NCI-H2227 treated with DMSO at 0.1 percent for 48 hours (cell line): Measurements from ENCODE around the gene MIDN.

ENCODE experiments used
- DNase-seq: peaks from one replicate; lab custom pipeline; 2025; lab: John Stamatoyannopoulos, UW

Gene MIDN

DNA sequence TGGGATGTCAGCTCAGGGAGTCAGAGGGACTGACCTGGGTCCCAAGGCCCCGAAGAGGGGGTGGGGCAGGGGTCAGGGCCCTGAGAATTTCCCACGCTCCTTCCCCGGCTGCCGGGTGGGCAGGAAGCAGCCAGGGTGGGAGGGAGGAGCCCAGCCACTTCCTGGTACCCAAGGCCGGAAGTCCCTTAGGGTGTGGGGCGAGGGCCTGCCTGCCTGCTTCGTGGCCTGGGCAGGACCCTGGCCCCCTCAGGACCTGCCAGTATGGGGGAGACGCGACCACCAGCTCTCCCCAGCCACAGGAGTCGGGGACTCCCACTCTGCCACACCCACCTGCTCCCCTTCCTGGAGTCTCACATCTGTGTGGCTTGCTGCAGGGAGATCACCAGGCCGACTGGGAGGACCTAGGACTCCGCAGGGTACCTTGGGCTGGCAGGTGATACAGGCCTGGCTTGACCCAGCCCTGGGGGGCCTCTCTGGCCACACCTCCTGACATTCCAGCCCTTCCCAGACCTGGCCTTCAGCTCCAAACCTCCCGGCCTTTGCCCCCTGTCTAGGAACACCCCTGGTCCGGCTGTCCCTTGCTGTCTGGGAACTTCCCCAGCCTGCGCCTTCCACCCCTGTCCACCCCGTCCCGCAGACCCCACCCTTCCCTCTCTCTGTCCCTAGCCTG is 11.0 kb downstream of the MIDN start:
- no peak for DNase-seq

DNA sequence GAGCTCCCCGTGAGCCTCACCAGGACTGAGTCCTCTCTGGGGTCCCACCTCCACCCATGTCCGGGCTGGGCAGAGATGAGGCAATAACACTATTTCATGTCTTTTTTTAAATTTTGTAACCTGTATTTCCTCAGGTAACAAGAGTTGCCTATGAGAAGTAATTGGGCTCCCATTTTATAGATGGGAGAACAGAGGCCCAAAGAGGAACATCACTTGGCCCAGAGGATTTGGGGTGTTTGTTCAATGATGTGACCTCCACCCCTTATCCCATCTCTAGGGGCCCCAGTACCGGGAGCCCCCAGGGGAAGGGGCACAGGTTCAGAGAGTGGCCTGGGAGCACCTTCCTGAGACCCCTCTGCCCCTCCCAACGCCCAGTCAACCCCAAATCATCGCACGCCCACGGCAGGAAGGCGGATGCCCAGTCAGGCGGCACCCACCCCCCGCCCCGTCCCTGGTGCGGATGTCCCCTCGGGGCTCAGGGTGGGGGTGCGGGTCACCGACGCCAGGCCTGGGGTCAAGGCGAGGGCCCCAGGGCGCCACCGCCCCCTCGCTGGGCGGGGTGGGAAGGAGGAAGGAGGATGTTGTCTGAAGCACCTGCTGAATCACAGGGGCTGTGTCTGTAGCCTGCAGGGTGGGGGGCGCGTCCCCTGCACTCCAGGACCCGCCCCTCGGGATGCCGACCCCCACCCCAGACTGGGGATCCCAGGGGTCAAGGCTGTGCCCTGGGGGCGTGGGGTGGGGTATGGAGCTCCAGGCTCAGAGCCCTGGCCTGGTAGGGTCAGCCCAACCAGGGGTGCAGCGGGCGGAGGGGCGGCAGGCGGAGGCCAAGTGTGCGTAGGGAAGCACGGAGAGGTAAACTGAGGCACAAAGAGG is 11.7 kb downstream of the MIDN start:
- DNase-seq, result no peak

DNA sequence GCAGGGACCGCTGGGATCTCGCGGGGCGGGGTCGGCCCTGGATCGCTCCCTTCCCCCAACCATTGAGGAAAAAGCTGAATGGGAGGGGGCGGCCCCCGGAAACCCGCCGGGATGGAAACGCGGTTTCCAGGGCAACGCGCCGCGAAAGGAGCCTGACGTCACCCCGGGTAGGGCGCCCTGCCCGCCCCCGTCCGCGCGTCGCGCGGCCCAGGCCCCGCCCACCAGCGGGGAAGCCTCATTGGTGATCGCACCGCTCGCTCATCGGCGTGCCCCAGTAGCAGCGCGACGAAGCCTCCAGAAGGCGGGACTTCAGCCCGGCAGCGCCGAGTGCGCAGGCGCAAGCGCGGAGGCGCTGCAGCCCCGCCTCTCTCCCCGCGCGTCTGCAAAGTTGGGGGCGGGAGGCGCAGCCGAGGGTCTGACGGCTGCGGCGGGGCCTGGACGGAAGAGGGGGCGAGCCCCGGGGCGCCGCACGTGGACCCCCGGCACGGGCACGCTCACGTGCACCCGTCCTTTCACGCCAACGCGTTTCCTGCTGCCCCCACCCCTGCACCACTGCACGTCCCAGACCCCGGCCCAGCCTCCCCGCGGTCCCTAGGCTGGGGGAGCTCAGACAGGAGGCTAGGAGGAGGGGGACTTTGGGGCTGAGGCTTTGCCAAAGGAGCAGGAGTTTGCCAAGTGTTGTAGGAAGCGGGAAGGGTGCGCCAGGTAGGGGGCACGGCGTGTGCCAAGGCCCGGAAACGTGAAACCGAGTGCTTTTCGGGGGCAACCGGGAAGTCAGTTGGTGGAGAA is 12.6 kb downstream of the MIDN start:
- peak; percentile 86 for DNase-seq

DNA sequence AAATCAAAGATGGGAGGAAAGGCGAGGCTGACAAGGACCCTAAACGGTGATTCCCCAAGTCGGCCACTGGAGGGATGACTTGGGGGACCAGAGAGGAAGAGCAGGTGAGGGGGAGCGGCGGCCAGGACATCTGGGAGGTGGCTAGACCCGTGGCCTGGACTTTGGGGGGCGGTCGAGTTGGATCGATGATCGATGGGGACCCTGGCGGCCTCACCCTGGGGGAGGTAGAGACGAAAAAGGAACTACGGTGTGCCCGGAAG is 13.1 kb downstream of the MIDN start:
- DNase-seq, result no peak

DNA sequence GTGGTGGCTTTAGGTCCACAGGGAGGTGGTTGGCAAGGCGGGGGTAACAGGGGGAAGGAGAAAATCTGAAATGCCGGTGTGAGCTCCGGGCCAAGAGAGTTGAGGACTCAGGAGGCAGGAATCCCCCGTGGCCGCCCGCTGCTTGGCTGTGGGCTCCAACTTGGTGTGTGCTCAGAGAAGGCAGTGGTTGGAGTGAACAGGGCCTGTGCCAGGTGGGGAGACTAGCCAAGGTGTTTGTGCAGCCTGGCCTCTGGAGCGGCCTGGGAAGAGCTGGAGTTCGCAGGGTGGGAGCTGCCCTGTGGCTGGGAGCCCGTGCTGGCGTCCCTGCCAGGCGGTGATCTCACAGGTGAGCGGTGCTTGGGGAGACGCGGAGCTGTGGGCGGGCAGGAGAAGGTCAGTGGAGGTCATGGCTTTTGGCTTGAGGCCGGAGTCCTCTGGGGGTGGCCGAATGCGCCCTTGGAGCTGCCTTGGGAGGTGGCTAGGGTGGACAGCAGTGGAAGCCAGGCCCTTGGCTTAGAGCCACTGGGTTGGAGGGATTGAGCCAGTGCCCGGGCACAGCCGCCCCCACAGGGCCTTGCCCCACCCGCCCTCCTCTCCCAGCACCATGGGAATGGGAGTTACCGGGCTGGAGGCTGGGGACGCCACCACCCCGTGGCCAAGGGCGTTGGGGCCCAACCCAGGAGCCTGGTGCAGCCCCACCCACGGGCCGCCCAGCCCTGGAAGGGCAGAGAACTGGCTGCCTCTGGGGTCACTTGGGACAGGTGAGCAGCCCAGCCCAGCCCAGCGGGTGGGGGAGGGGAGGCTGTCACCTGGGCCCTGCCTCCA is 13.6 kb downstream of the MIDN start:
- no peak for DNase-seq

DNA sequence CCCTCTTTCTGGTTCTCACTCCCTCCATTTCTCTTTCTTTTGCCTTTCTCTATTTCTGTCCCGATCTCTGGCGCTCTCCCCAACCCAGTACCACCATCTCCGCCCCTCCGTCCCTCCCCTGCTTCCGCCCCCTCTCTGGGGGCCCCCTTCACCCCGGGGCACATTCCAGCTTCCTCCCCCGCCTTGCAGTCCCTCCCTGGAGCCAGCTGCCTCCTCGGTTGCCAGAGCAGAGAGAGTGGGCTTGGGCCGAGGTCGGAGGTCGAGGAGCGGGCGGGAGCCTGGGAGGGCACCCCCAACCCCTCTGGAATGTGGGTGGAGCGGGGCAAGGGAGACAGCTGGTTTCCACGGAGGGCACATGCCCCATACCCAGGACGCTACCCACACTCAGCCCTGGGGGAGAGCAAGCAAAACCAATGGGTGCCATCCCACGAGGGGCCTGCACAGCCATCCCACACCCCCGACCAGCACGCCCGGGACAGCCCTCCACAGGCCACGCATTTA is 14.3 kb downstream of the MIDN start:
- DNase-seq, result no peak

DNA sequence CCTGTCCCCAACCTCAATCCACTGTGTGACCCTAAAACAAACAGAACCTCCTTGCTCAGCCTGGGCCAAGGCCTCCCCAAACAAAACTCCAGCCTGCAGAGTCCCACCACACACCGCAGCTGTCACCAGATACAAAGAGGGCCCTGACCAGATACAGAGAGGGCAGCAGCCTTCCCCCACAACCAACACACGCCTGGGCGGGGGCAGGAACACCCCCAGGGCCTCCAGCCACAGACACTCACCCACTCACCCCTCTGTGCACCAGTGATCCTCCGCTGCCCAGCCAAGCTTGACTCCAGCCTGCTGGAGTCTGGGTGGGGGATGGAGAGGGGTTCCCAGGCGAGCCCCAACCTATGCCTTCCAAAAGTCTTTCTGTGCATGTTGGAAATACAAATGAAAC is 14.8 kb downstream of the MIDN start:
- DNase-seq, result no peak

DNA sequence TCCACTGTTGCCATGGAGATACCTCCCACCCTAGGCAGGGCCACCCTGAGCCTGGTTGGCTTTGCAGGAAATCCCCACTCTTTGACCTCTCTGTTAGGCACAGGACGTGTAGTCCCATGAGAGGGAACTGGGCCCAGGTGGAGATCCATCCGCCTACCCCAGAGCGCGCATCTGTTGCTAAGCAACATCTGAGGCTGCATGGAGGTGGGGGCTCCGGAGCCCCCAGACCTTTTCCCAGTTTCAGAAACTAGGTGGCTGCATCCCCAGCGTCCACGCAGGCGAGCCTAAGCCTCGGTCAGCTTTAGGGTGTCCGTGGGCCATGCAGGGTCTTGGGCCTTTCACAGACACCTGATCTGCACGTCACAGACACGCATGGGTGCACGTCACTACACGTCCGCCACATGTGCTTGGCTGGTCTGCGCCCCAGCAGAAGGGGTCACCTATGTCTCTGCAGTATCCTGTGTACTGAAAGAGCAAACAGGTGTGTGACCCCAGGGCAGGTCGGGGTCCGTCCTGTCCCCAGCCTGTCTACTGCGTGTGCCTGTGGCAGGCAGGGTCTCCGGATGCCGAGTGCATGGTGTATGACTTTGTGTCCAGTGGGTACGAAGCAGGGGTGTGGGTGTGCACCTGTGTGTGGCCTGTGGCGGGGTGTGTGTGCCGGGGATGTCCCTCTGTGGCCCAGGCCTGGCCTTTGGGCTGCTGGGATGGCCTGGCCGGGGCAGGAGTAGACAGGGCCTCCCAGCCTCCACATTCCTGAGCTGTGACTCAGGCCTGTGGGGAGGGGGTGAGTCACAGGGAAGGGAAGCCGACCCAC is 16.6 kb downstream of the MIDN start:
- no peak for DNase-seq

DNA sequence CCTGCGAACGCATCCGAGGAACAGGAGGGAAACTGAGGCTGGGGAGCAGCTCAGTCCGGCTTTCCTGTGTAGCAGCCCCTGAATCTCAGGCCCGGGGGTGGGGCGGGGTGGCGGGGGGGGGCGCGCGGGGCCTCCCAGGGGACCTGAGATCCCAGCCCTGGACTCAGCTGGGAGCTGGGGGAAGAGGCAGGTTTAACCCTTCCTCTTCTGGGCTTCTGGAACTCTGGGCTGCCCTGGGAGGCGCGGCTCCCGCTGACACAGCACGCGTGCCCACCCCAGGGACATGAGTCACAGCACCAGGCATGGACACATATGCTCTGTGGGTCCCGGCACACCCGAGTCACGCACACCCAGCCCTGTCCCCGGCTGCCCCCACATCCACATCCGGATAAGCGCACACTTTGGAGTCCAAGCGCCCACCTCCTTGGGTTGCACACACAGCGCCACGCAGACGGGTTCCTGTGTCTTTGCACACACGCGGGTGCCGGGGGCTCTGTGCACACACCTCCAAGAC is 17.3 kb downstream of the MIDN start:
- no peak for DNase-seq

DNA sequence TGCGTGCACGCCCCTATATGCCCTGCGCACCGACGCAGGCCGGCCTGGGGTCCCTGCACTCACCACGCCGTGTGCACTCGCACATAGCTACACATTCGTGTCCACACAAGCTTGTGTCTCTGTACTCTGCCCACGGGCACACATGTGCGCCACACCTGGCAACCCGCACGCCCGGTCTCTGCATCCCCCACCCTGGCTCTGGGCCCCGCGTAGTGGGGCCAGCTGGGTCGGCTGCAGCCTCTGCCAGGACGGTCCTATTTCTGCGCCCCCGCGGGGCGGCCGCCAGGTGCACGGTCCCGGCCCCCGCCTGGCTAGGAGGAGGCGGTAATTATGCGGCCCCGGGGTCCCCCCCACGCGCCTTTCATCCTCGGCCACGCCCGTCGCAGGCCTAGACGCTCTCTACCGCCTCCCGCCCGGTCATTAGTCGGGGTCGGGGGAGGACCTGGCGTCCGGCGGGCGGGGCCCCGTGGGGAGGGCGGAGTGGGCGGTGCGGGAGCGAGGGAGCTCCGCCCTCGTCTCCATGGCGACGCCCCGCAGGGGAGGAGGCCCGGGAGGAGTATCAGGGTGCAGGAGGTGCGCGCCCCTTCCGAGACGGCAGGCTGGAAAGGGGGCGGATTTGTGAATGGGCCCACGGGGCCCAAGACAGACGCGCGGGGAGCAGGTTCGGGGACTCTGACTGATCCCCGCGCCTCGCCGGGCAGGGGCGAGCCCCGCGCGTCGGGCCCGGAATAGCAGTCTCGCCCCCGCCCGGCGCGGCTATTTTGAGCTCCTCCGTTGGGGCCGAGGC is 17.9 kb downstream of the MIDN start:
- peak; percentile 77 for DNase-seq

DNA sequence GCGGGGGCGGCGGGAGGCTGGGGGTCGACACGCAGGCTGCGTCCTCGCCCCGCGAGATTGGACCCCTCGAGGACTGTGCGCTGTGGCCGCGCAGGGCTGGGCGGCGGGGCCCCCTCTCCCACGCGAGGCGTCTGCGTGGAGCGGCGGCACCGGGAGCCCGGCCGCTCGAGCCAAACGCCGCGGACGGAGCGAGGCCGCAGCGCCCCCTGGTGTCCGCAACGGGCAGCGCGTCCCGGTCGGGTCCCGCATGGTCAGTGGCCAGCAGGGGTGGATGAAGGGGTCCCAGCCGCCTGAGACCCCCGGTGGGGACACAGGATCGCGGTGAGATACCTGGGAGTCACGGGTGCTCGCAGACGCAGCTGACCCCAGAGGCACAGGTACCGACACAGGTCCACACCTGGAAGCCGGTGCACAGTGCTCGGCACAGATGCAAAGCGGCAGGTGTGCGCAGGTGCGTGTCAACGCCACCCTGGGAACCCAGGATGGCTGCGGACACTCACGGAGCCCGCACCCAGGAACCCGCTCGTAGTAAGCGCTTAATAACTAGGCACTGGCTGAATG is 18.6 kb downstream of the MIDN start:
- no peak for DNase-seq

DNA sequence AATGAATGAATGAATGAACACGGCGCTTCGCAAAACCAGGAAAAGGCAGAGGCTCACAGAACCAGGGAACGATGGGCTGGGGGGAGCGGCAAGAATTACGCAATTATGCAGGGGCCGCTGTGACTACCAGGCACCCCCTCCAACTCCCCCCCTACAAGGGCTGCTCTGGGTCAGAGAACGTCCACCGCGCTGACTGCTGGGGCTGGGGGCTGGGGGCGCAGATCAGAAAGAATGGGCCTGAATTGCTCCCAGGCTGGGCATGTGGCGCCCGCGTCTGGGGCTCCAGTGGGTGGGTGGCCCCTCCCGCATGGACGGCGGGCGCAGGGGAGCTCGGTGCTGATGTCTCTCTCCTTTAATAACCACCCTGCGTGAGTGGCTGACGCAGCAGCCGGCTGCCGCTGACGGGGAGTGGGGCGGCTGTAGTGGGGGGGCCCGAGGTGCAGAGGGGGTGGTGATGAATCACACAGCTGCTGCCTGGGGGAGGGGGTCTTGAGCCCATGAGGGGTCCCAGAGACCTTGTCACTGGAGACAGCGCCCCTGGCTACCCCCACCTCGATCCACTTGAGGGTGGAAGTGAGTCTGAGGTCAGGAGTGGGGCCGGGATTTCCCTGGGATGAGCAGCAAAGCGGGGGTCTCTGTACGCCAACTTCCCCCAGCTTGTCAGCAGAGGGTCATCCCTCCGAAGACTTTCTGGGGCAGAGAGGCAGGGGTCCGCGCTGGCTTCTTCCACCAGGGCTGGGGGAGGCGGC is 19.3 kb downstream of the MIDN start:
- DNase-seq, result peak; percentile 44

DNA sequence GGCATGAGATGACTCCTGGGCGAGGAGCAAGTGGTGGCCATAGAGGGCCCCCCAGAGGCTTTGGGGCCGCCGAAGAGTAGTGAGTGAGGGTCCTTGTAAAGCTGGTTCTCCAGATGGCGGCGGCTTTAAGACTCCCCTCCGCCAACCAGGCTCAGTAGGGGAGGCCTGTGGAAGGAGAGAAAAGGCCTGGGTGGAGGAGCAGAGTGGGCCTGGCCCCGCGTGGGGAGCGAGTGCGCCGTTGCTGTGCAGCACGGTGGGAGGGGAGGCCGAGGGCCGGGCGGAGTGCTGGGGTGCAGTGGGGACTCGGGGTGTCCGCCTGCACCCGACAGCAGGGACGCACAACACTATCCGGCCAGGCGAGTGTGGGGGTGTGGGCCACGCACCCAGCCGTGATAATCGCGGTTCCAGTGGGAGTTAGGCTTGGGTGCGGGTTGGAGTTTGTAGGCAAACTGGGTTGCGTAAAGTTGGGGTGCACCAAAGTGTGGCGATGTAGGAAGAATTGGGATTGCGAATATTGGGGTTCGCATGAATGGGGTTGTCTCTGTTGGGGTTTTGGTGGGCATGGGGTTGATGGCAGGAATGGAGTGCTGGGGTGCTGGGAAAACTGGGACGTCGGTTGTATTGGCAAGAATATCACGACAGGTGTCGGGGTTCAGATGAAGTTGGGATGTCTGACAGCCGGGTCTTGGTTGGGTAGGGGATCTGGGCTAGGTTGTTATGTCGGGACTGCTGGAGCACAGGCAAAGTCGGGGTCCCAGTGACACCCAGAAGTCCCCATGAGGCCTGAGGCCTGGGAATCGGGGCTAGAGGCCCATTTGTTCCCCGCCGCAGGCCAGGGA is 20.1 kb downstream of the MIDN start:
- no peak for DNase-seq

DNA sequence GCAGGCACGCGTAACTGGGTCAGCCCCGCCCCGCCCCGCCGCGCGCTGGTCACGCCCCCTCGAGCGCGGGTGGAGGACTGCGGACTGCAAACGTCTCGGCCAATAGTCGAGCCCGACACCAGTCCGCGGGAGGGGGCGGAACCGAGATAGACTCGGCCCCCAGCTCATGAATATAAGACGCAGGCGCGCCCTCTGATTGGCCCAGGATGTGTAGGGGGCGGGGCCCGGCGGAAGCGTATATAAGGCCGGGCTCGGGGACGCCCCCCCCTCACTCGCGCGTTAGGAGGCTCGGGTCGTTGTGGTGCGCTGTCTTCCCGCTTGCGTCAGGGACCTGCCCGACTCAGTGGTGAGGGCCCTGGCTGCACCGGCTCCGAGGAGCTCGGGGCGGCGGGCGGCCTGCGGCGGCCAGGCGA is 20.7 kb downstream of the MIDN start, which contains the start of gene CIRBP:
TSS of gene CIRBP (plus strand) at position 268 of the 413 bp plus-strand sequence. CDS start 1,602 bp downstream, outside the sequence.
- peak; percentile 81 for DNase-seq

DNA sequence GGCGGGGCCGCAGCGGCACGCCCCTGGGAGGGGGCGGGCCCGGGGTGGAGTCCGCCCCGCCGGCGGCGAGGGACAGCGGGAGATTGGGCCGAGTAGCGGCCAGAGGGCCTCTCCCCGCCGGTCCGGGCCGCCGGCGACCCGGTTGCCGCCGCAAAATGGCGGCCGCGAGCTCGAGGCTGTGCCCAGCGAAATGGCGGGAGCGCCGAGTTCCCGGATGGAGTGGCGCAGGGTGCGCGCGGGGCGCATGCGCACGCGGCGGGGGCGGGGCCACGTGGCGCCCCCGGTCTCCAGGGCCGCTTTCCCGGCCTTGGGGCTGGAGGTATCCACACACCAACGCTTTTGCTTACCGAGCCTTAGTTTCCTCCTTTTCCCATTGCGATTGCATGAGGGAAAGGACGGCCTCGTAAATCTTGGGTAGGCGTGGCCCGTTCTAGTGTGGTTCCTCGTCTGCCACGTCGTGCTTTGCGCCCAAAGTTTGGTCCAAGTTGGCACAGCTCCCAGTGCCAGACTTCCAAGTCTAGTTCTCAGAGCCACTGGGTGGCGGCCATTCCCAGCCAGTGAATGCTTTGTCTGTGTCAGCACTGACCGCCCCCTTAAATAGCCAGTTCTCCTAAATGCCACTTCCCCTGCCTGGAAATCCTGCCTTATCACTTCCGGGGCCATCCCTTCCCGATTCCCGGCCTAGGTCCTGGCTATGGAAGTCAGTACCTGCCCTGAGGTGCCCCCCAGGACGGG is 21.3 kb downstream of the MIDN start:
- DNase-seq, result peak; percentile 62

DNA sequence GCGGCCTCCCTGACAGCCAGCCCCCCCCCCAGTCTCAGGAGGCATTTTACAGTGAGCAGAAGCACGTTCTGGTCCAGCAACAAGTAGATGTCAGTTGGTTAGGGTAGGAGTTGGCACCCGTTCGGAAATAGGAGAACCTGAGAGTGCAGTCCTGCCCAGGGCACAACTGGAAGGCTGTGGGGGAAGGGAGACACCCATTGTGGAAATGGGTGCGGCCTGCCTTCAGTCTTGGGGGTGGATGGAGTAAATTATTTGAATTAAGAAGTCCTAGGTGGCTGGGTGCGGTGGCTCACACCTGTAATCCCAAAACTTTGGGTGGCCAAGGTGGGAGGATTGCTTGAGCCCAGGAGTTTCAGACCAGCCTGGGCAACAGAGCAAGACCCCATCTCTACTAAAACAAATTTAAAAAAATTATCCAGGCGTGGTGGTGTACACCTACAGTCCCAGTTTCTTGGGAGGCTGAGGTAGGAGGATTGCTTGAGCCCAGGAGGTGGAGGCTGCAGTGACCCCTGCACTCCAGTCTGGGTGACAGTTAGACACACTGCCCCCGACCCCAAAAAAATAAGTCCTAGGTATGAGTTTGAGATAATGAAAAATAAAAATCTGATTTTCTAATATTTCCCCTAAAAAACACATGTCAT is 21.9 kb downstream of the MIDN start:
- no peak for DNase-seq
